MCF 10A (cell line): ENCODE results near the gene CLK2. TPM values are rescaled to one million over a fixed set of nuclear protein-coding genes. Genes with fewer than 3 reads are reported as not detected.

ENCODE experiments used
- BruUV-seq: library from RNA; stranded (reverse); fragments of 400-500 nt; replicated peaks from 2 replicates; lab custom pipeline; 2021; lab: Mats Ljungman, UMichigan
- CTCF ChIA-PET: fragments of 300-600 bp; sonication (Branson Sonifier 250); formaldehyde crosslinking; extraction: SDS; loops from one replicate; lab custom pipeline; 2021; ENCODE audit warnings: antibody characterized with exemption, inconsistent platforms; lab: Yijun Ruan, JAX
- POLR2A ChIA-PET: fragments of 300-600, 350-650 bp; sonication (Branson Sonifier 250); formaldehyde crosslinking; extraction: SDS; loops from one replicate; lab custom pipeline; 2020; ENCODE audit warnings: antibody characterized with exemption, inconsistent platforms; lab: Yijun Ruan, JAX
- DNase-seq: peaks from one replicate; pipeline ENCODE4 v3.0.0-alpha.2; 2018; ENCODE audit not compliant: unreplicated experiment
- H3K27ac Mint-ChIP-seq: one replicate; pipeline ENCODE4 v1.8.0; 2022; ENCODE audit warnings: mild to moderate bottlenecking, low read depth, mixed read lengths; ENCODE audit not compliant: unreplicated experiment
- H3K27me3 Mint-ChIP-seq: one replicate; pipeline ENCODE4 v1.8.0; 2022; ENCODE audit warnings: mixed read lengths; ENCODE audit not compliant: insufficient read depth, unreplicated experiment
- H3K36me3 Mint-ChIP-seq: one replicate; pipeline ENCODE4 v1.8.0; 2022; ENCODE audit warnings: mild to moderate bottlenecking, moderate library complexity, mixed read lengths; ENCODE audit not compliant: insufficient read depth, unreplicated experiment
- H3K4me1 Mint-ChIP-seq: one replicate; pipeline ENCODE4 v1.8.0; 2022; ENCODE audit warnings: mixed read lengths; ENCODE audit not compliant: insufficient read depth, unreplicated experiment
- H3K4me3 Mint-ChIP-seq: one replicate; pipeline ENCODE4 v1.8.0; 2022; ENCODE audit warnings: mild to moderate bottlenecking, moderate library complexity, mixed read lengths; ENCODE audit not compliant: unreplicated experiment
- H3K9me3 Mint-ChIP-seq: one replicate; pipeline ENCODE4 v1.8.0; 2022; ENCODE audit warnings: mixed read lengths; ENCODE audit not compliant: unreplicated experiment
- CTCF ChIP-seq: fragments of 200-600 bp; IDR thresholded peaks from one replicate; pipeline ENCODE4 v1.8.0; 2022; ENCODE audit warnings: antibody characterized with exemption, mild to moderate bottlenecking; ENCODE audit not compliant: unreplicated experiment
- intact Hi-C: fragments of 100-400 bp; cut with micrococcal nuclease; formaldehyde crosslinking; loops from 2 replicates; pipeline ENCODE4 v1.14.1; 2022
- total RNA-seq: library from RNA; stranded (reverse); gene quantifications from 2 replicates; pipeline ENCODE4 v1.2.3, GENCODE V29; 2022

Gene CLK2
- total RNA-seq, 1 experiment from 2014 or later: 78.6 TPM

DNA sequence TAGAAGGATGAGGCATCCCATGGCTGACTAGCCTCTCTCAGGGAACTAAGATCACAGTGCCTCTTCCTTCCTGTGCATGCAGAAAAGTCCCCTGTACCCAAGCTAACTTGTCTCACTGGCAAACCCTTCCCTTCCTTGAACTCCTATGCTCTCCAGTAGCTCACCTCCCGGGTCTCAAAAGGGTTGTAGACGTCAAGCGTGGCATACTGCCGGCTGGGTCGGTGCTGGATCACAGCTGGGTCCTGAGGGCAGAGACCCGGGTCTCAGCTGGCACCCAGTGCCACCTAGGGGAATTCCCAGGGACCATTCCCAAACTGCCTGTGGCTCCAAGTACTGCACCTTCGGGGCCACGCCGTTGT, 11.8 kb downstream of the CLK2 start:
- DNase-seq: no peak
- CTCF ChIA-PET: interaction anchor here (0.6 to 5.5 kb wide), 7 partner anchors 10 to 60 kb away, joined by 3 to 150 read pairs (median 5); partner anchors contain the start of gene CLK2
- no TSS peak for BruUV-seq

DNA sequence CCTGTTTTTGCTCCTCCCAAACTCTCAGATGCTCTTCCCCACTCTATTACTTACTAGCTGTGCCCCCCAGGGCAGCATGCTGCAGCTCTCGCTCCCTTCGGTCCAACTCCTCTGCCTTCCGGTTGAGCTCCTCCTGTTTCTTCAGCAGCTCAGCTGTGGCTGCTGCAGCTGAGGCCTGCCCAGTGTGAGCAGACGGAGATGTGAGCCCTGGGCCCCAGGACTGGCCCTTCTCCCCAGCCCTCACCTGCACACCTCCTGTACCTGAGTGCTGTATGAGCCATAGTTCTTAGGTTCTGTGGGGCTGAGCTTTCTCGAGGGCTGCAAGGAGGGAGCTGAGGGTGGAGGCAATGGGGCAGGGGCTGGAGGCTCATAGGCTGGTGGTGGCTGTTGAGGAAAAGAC, 13.0 kb downstream of the CLK2 start:
- BruUV-seq: no TSS peak
- peaks cover 31% of the 10 kb centered on the region for H3K4me1 Mint-ChIP-seq
- no peak for DNase-seq
- no peak for TF ChIP-seq CTCF
- H3K9me3 Mint-ChIP-seq: no peaks in the 10 kb centered on the region
- CTCF ChIA-PET: interaction anchor here (0.5 to 5.5 kb wide), 9 partner anchors 10 to 142 kb away, joined by 3 to 150 read pairs (median 4); partner anchors contain the start of gene CLK2
- no peak overlapping the region for H3K27ac Mint-ChIP-seq
- intact Hi-C loops: loop anchor here (5.0 kb wide), 1 partner anchor 53 kb away; the partner anchor contains the start of genes MTX1 and THBS3
- POLR2A ChIA-PET: interaction anchor here (0.6 to 6.6 kb wide), 6 partner anchors 10 to 184 kb away, joined by 3 to 98 read pairs (median 3); partner anchors contain the start of genes CLK2 and HCN3
- H3K36me3 Mint-ChIP-seq: peaks cover 87% of the 10 kb centered on the region
- H3K4me3 Mint-ChIP-seq: peak overlapping the region; percentile 98
- H3K27me3 Mint-ChIP-seq: no peaks in the 10 kb centered on the region

More for the DNA sequence above, 11.8 kb downstream of the CLK2 start:
- TF ChIP-seq CTCF: no peak
- intact Hi-C loops: loop anchor here (5.0 kb wide), 1 partner anchor 54 kb away; the partner anchor contains the start of genes MTX1 and THBS3
- Mint-ChIP-seq H3K4me3 (peak overlapping the region; percentile 98), H3K36me3 (peaks cover 93% of the 10 kb centered on the region), H3K9me3 (no peaks in the 10 kb centered on the region), H3K27ac (peak overlapping the region; percentile 96), H3K27me3 (no peaks in the 10 kb centered on the region), H3K4me1 (peaks cover 23% of the 10 kb centered on the region)
- POLR2A ChIA-PET: interaction anchor here (0.5 to 6.6 kb wide), 19 partner anchors 11 to 861 kb away, joined by 3 to 98 read pairs (median 5); partner anchors contain the start of genes ASH1L, CLK2, FDPS and HCN3

- TSS peak; percentile 21 for BruUV-seq
- POLR2A ChIA-PET: interaction anchor here (0.6 to 3.9 kb wide), 15 partner anchors 7 to 132 kb away, joined by 3 to 20 read pairs (median 4); partner anchors contain the start of gene CLK2
Observed at GRCh38 chr1:155256058-155256852, 17.0 kb downstream of the CLK2 start.

More at GRCh38 chr1:155256058-155256852, 17.0 kb downstream of the CLK2 start:
- Mint-ChIP-seq H3K27ac (peak overlapping the region; percentile 83), H3K27me3 (no peaks in the 10 kb centered on the region), H3K4me1 (peaks cover 39% of the 10 kb centered on the region), H3K36me3 (peaks cover 49% of the 10 kb centered on the region), H3K9me3 (no peaks in the 10 kb centered on the region), H3K4me3 (peak overlapping the region; percentile 84)
- CTCF ChIA-PET: interaction anchor here (0.6 to 10.0 kb wide), 6 partner anchors 14 to 68 kb away, joined by 3 to 238 read pairs (median 3); partner anchors contain the start of genes CLK2 and HCN3
- TF ChIP-seq CTCF: no peak
- DNase-seq: no peak
- intact Hi-C loops: no loop called here
